HG03045 (cell line): ENCODE data around the gene NDUFS3.

Source experiments
- ATAC-seq: cut with Tn5 transposase; IDR thresholded peaks from one replicate; pipeline ENCODE4 v1.9.1; 2021; ENCODE audit warnings: mild to moderate bottlenecking, moderate library complexity; ENCODE audit not compliant: unreplicated experiment

The NDUFS3 gene

DNA sequence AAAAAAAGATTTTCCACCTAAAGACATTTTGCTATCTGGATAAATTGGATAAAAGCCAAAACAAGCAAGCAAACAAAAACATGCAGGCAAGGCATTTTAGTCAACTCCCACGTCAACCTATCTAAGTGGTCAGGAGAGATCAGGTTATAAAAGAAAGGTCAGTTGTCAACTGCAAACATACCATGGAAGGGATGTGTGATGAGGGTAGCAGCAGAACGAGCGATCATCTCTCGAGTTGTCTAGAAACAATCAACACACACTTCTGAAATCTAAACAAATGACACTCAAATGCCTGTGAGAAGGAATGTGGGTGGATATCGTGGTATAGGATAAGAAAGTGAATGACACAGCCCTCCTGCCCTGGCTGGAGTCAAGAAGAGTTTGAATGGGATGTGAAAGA is 52.6 kb downstream of the NDUFS3 start:
- ATAC-seq: no peak
